H9 (cell line): ENCODE results near the gene LRP8. TPM values are rescaled to one million over a fixed set of nuclear protein-coding genes. Genes with fewer than 3 reads are reported as not detected.

ENCODE experiments used
- DNase-seq: peaks from one replicate; pipeline ENCODE4 v3.0.0-alpha.2; 2017
- H2AFZ ChIP-seq: one replicate; pipeline ENCODE4 v1.6.1; 2013; ENCODE audit warnings: mild to moderate bottlenecking, low read length, control low read depth, moderate library complexity
- H2AK5ac ChIP-seq: 2 replicates; pipeline ENCODE4 v1.6.1; 2013; ENCODE audit warnings: low read length, control low read depth, mixed read lengths; ENCODE audit not compliant: insufficient read length
- H2BK120ac ChIP-seq: one replicate; pipeline ENCODE4 v1.6.1; 2013; ENCODE audit warnings: low read depth, mild to moderate bottlenecking, low read length, control low read depth, inconsistent platforms; ENCODE audit not compliant: poor library complexity, severe bottlenecking
- H2BK12ac ChIP-seq: 2 replicates; pipeline ENCODE4 v1.6.1; 2013; ENCODE audit warnings: low read length, control low read depth, mixed read lengths, low read depth; ENCODE audit not compliant: insufficient read length
- H2BK15ac ChIP-seq: 2 replicates; pipeline ENCODE4 v1.6.1; 2013; ENCODE audit warnings: low read depth, low read length, control low read depth
- H2BK20ac ChIP-seq: one replicate; pipeline ENCODE4 v1.6.1; 2013; ENCODE audit warnings: low read depth, mild to moderate bottlenecking, low read length, control low read depth, inconsistent platforms; ENCODE audit not compliant: poor library complexity, severe bottlenecking
- H2BK5ac ChIP-seq: 2 replicates; pipeline ENCODE4 v1.6.1; 2013; ENCODE audit warnings: low read length, control low read depth, mixed read lengths; ENCODE audit not compliant: insufficient read length
- H3K14ac ChIP-seq: 2 replicates; pipeline ENCODE4 v1.6.1; 2013; ENCODE audit warnings: low read length, control low read depth; ENCODE audit not compliant: insufficient read depth
- H3K18ac ChIP-seq: 2 replicates; pipeline ENCODE4 v1.6.1; 2013; ENCODE audit warnings: low read depth, mild to moderate bottlenecking, mixed read lengths, low read length, control low read depth; ENCODE audit not compliant: insufficient read length
- H3K23ac ChIP-seq: 2 replicates; pipeline ENCODE4 v1.6.1; 2013; ENCODE audit warnings: low read length, control low read depth, mixed read lengths, low read depth; ENCODE audit not compliant: insufficient read length
- H3K23me2 ChIP-seq: 2 replicates; pipeline ENCODE4 v1.6.1; 2013; ENCODE audit warnings: low read depth, mild to moderate bottlenecking, mixed read lengths, low read length, control low read depth; ENCODE audit not compliant: insufficient read length, poor library complexity, severe bottlenecking
- H3K27ac ChIP-seq: 2 replicates; pipeline ENCODE4 v1.5.1; 2013; ENCODE audit warnings: low read length, control low read depth, mixed read lengths, low read depth; ENCODE audit not compliant: insufficient read length
- H3K27me3 ChIP-seq: 2 replicates; pipeline ENCODE4 v1.6.1; 2013; ENCODE audit warnings: low read length, control low read depth, inconsistent platforms; ENCODE audit not compliant: insufficient read depth
- H3K4ac ChIP-seq: 2 replicates; pipeline ENCODE4 v1.6.1; 2013; ENCODE audit warnings: low read depth, mild to moderate bottlenecking, control low read depth, inconsistent platforms, low read length, moderate library complexity
- H3K4me1 ChIP-seq: 2 replicates; pipeline ENCODE4 v1.6.1; 2013; ENCODE audit warnings: low read length, control low read depth, inconsistent platforms; ENCODE audit not compliant: insufficient read depth
- H3K4me2 ChIP-seq: 2 replicates; pipeline ENCODE4 v1.6.1; 2013; ENCODE audit warnings: low read length, control low read depth, mixed read lengths; ENCODE audit not compliant: insufficient read length, insufficient read depth
- H3K56ac ChIP-seq: 2 replicates; pipeline ENCODE4 v1.6.1; 2013; ENCODE audit warnings: low read depth, mild to moderate bottlenecking, mixed read lengths, low read length, control low read depth; ENCODE audit not compliant: insufficient read length
- H3K79me1 ChIP-seq: 2 replicates; pipeline ENCODE4 v1.6.1; 2013; ENCODE audit warnings: low read depth, mild to moderate bottlenecking, moderate library complexity, low read length, control low read depth, inconsistent platforms; ENCODE audit not compliant: insufficient read depth, poor library complexity, severe bottlenecking
- H3K79me2 ChIP-seq: 2 replicates; pipeline ENCODE4 v1.6.1; 2013; ENCODE audit warnings: low read length, control low read depth, inconsistent platforms; ENCODE audit not compliant: insufficient read depth
- H3K9ac ChIP-seq: 2 replicates; pipeline ENCODE4 v1.6.1; 2013; ENCODE audit warnings: low read length, control low read depth, mixed read lengths; ENCODE audit not compliant: insufficient read length; ENCODE audit errors: extremely low read depth
- H3K9me3 ChIP-seq: one replicate; pipeline ENCODE4 v1.6.1; 2013; ENCODE audit warnings: low read depth, low read length, inconsistent platforms; ENCODE audit not compliant: control insufficient read depth
- H3T11ph ChIP-seq: one replicate; pipeline ENCODE4 v1.6.1; 2013; ENCODE audit warnings: mild to moderate bottlenecking, low read length, control low read depth, inconsistent platforms
- H4K20me1 ChIP-seq: one replicate; pipeline ENCODE4 v1.6.1; 2013; ENCODE audit not compliant: control insufficient read depth, insufficient read length, insufficient read depth
- H4K5ac ChIP-seq: 2 replicates; pipeline ENCODE4 v1.6.1; 2013; ENCODE audit warnings: low read depth, mild to moderate bottlenecking, mixed read lengths, low read length, control low read depth; ENCODE audit not compliant: insufficient read length
- H4K8ac ChIP-seq: replicated peaks from 2 replicates; pipeline ENCODE4 v1.6.1; 2013; ENCODE audit warnings: low read length, control low read depth, mixed read lengths, low read depth; ENCODE audit not compliant: insufficient read length
- H4K91ac ChIP-seq: 2 replicates; pipeline ENCODE4 v1.6.1; 2013; ENCODE audit warnings: low read depth, mild to moderate bottlenecking, moderate library complexity, mixed read lengths, low read length, control low read depth; ENCODE audit not compliant: insufficient read length
- H3K27ac Mint-ChIP-seq, 3 experiments: 2 replicates in 2 of 3; 3 replicates in 1 of 3; pipeline ENCODE4 v1.8.0; 2020 to 2021; ENCODE audit warnings: mixed read lengths in 3 of 3, mild to moderate bottlenecking in 1 of 3, moderate library complexity in 1 of 3
- H3K27me3 Mint-ChIP-seq: 2 replicates; pipeline ENCODE4 v1.8.0; 2021; ENCODE audit warnings: low read depth, mild to moderate bottlenecking, moderate library complexity, mixed read lengths
- H3K36me3 Mint-ChIP-seq, 3 experiments: 2 replicates in 2 of 3; 3 replicates in 1 of 3; pipeline ENCODE4 v1.8.0; 2020 to 2021; ENCODE audit warnings: low read depth in 3 of 3, mixed read lengths in 3 of 3; ENCODE audit not compliant: insufficient read depth in 1 of 3
- H3K4me1 Mint-ChIP-seq, 2 experiments: 2 replicates each; pipeline ENCODE4 v1.8.0; 2020; ENCODE audit warnings: mixed read lengths in 2 of 2
- H3K4me3 Mint-ChIP-seq, 2 experiments: 2 replicates in 1 of 2; 3 replicates in 1 of 2; pipeline ENCODE4 v1.8.0; 2020 to 2021; ENCODE audit warnings: mild to moderate bottlenecking in 2 of 2, mixed read lengths in 2 of 2, moderate library complexity in 1 of 2
- H3K9me3 Mint-ChIP-seq, 2 experiments: 2 replicates in 1 of 2; 3 replicates in 1 of 2; pipeline ENCODE4 v1.8.0; 2020; ENCODE audit warnings: mild to moderate bottlenecking in 2 of 2, mixed read lengths in 2 of 2, moderate library complexity in 1 of 2
- CTCF ChIP-seq: fragments of 200-600 bp; sonication (generic); conservative IDR thresholded peaks from 3 replicates; pipeline ENCODE4 v1.8.0; 2021; ENCODE audit warnings: antibody characterized with exemption, mild to moderate bottlenecking
- WGBS: extraction: QIAGEN DNeasy Blood & Tissue Kit; methylation state at CpG from one replicate; pipeline ENCODE4 v1.1.7; 2013; ENCODE audit warnings: missing lambda C conversion rate, low lambda C conversion rate, mixed read lengths; ENCODE audit not compliant: insufficient read length; ENCODE audit errors: extremely low coverage; 5-methylcytosine and 5-hydroxymethylcytosine counted together
- total RNA-seq: library from RNA; stranded (reverse); gene quantifications from 2 replicates; pipeline ENCODE4 v1.2.1, GENCODE V29; 2021

LRP8 gene
- total RNA-seq, 1 experiment from 2014 or later = 78.6 TPM

DNA sequence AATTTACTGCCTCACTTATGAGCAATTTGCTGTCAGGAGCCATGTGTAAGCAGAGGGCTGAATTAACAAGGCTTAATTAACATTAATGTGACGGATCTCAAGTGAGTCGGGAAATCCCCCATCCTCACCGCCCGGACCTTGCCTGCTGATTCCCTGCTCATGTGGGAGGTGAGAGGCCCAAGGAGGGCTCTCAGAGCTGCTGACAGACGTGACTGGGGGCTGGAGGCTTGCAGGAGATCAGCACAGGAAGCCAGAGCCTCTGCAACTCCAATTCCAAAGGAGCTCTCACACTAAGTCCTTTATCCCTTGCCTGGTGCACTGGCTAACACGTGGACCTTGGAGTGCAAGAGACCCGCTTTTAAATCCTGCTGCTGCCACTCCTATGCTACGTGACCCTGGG, 19.4 kb downstream of the LRP8 start:
- H3K14ac ChIP-seq = no peak overlapping the region
- Mint-ChIP-seq H3K4me1 (peaks cover 27 to 42% of the 10 kb centered on the region in 2 experiments), H3K27ac (peak overlapping the region in 2 of 3 experiments; percentile 51 to 79; a peak in 3 of 7 replicates), H3K27me3 (no peaks in the 10 kb centered on the region), H3K9me3 (no peaks in the 10 kb centered on the region), H3K4me3 (no peak overlapping the region), H3K36me3 (peaks cover 13 to 59% (median 36%) of the 10 kb centered on the region in 3 experiments; a peak in 6 of 7 replicates)
- no peak for TF ChIP-seq CTCF
- H2BK120ac ChIP-seq = no peak overlapping the region
- H2AFZ ChIP-seq = no peak overlapping the region
- H3K56ac ChIP-seq = no peak overlapping the region
- H3K79me2 ChIP-seq = peaks cover 6% of the 10 kb centered on the region; the same call in 1 of the 2 replicates
- H3K9ac ChIP-seq = no peak overlapping the region
- H4K8ac ChIP-seq = no peak overlapping the region
- no peak overlapping the region for H2BK12ac ChIP-seq
- no peaks in the 10 kb centered on the region for H3K27me3 ChIP-seq
- H3K27ac ChIP-seq = no peak overlapping the region
- no peak overlapping the region for H3T11ph ChIP-seq
- H3K23ac ChIP-seq = no peak overlapping the region
- no peak overlapping the region for H3K18ac ChIP-seq
- no peaks in the 10 kb centered on the region for H3K79me1 ChIP-seq
- no peak for DNase-seq
- no peak overlapping the region for H3K4me2 ChIP-seq
- no peaks in the 10 kb centered on the region for H3K4me1 ChIP-seq
- H3K4ac ChIP-seq = no peak overlapping the region
- H3K23me2 ChIP-seq = no peaks in the 10 kb centered on the region
- no peak overlapping the region for H2AK5ac ChIP-seq
- no peak overlapping the region for H2BK20ac ChIP-seq
- H4K5ac ChIP-seq = no peak overlapping the region
- H2BK15ac ChIP-seq = no peak overlapping the region
- no peak overlapping the region for H2BK5ac ChIP-seq
- no CpG with 5 or more reads among the region's 8 CpGs for WGBS
- H4K20me1 ChIP-seq = peaks cover 3% of the 10 kb centered on the region
- H3K9me3 ChIP-seq = no peaks in the 10 kb centered on the region
- no peak overlapping the region for H4K91ac ChIP-seq
